ENCODE measurements around the gene C1QTNF12. TPM values are rescaled to one million over a fixed set of nuclear protein-coding genes. Genes with fewer than 3 reads are reported as not detected.

C1QTNF12 gene
- total and polyA plus RNA-seq, 2 donors (not counting 3 experiments of a cell fraction or from before 2014, with no cell fraction given), result 1.0 to 1.9 TPM

DNA sequence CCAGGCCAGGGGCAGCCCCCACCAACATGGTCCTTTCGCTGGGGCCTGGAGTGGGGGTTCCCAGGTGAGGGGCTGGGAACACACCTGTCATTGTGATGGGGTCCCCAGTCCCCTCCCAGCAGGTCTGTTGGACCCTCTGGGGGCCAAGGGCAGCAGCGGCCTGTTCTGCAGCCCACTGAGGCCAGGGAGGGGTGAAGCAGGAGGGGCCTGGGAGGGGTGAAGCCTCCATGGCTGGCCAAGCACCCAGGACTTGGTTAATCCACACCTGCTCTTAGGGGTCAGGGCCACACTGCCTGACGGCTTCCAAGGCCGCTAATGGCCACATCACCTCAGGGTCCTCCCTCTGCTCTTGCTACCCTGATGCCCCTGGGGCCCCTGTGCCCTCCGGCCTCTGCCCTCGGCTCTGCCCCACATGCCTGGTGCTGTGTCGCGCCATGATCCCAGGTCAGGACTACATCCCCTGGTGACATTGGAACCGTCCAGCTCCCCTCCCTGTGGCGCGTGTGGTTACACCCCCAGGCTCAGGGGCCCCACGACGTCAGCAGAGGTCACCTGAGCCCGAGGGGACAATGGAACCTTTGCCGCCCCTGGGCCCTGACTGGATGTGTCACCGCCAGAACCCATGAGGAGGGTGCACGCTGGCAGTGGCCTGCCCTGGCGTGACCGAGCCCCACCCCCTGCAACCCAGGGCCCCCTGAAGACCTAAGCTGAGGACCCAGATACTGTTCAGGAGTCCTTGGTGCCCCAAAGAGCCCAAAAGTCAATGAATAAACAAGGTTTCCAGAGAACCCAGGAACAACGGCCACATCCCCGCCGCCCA lies 47.2 kb downstream of the C1QTNF12 start:
- H3K9me1 ChIP-seq (replicated peaks; ENCODE audit: control insufficient read depth, extremely low read depth, insufficient read depth, low read length), result no peaks in the 10 kb centered on the region
- POLR2A ChIA-PET, result interaction anchor here (0.6 kb wide), 1 partner anchor 9 kb away, joined by 3 read pairs; no protein-coding TSS in a partner anchor
- no peak overlapping the region for H3K4me3 ChIP-seq (replicated peaks in 1 of 3; ENCODE audit: insufficient read depth in 1 of 3, low read depth in 1 of 3, low read length in 3 of 3)
- no peak overlapping the region for H3K9ac ChIP-seq (replicated peaks; ENCODE audit: extremely low read depth, insufficient read depth, low read length)
- no peaks in the 10 kb centered on the region for H3K36me3 ChIP-seq (ENCODE audit: control insufficient read depth in 2 of 2, extremely low read depth in 1 of 2, insufficient read depth in 2 of 2, low read length in 2 of 2)
- H3K9me3 ChIP-seq (replicated peaks; ENCODE audit: control insufficient read depth, insufficient read depth, low read length), result no peaks in the 10 kb centered on the region
- dilution Hi-C loops (cut with MboI; ENCODE audit: extremely low pct_ligation_motif_present, low sequenced_read_pairs), result no loop called here
- H4K20me1 ChIP-seq (replicated peaks; ENCODE audit: control insufficient read depth, extremely low read depth, insufficient read depth, low read length), result no peaks in the 10 kb centered on the region
- H3K4me2 ChIP-seq (ENCODE audit: insufficient read depth, low read length), result no peak overlapping the region
- no peaks in the 10 kb centered on the region for H3K79me2 ChIP-seq (ENCODE audit: control insufficient read depth, insufficient read depth, low read length)
- H3K4me1 ChIP-seq (ENCODE audit: control insufficient read depth, extremely low read depth, insufficient read depth, low read length), result no peaks in the 10 kb centered on the region
- TF ChIP-seq MAX (IDR thresholded peaks at IDR 0.05; ENCODE audit: insufficient read depth, insufficient read length) (no peak), MYC (IDR thresholded peaks at IDR 0.05; ENCODE audit: low read depth, low read length) (no peak), EZH2 (IDR thresholded peaks at IDR 0.05; ENCODE audit: borderline replicate concordance, low read depth, low read length, severe bottlenecking) (no peak), POLR2A (IDR thresholded peaks at IDR 0.05; ENCODE audit: low read depth, low read length) (no peak), POLR2AphosphoS5 (IDR thresholded peaks at IDR 0.05; ENCODE audit: insufficient read depth, low read depth, low read length) (no peak)
- TF ChIP-seq, protein P1, sequence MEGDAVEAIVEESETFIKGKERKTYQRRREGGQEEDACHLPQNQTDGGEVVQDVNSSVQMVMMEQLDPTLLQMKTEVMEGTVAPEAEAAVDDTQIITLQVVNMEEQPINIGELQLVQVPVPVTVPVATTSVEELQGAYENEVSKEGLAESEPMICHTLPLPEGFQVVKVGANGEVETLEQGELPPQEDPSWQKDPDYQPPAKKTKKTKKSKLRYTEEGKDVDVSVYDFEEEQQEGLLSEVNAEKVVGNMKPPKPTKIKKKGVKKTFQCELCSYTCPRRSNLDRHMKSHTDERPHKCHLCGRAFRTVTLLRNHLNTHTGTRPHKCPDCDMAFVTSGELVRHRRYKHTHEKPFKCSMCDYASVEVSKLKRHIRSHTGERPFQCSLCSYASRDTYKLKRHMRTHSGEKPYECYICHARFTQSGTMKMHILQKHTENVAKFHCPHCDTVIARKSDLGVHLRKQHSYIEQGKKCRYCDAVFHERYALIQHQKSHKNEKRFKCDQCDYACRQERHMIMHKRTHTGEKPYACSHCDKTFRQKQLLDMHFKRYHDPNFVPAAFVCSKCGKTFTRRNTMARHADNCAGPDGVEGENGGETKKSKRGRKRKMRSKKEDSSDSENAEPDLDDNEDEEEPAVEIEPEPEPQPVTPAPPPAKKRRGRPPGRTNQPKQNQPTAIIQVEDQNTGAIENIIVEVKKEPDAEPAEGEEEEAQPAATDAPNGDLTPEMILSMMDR (IDR thresholded peaks at IDR 0.05; ENCODE audit: extremely low read depth in 1 of 2, insufficient read depth in 1 of 2, low read depth in 1 of 2, low read length in 2 of 2), result no peak
- intact Hi-C loops (cut with micrococcal nuclease), result no loop called here
- no TSS peak for BruUV-seq (replicated peaks)
- no peak for DNase-seq (ENCODE audit: low read depth, low spot score)
- no peak for FAIRE-seq
- H3K27ac ChIP-seq (ENCODE audit: insufficient read depth, low read depth, low read length), result no peak overlapping the region
- H2AFZ ChIP-seq (ENCODE audit: low read depth, low read length), result no peak overlapping the region
- H3K27me3 ChIP-seq (ENCODE audit: control insufficient read depth in 2 of 2, insufficient read depth in 2 of 2, low read length in 2 of 2), result peaks cover 0 to 1% of the 10 kb centered on the region in 2 experiments
- CTCF ChIA-PET, result no interaction called here
